Activated CD4-positive, alpha-beta T cell treated with anti-CD3 and anti-CD28 coated beads, Interleukin-2, amount 10 ng/mL, durations not matched to agents 24 days and 14 days (primary cell): ENCODE data around the gene DNAI2. TPM values are rescaled to one million over a fixed set of nuclear protein-coding genes. Genes with fewer than 3 reads are reported as not detected.

ENCODE experiments used
- DNase-seq: peaks from one replicate; pipeline ENCODE4 v3.0.0; 2022
- H3K27ac Mint-ChIP-seq: one replicate; pipeline ENCODE4 v1.8.0; 2022; ENCODE audit warnings: mild to moderate bottlenecking, mixed read lengths
- H3K27me3 Mint-ChIP-seq: one replicate; pipeline ENCODE4 v1.8.0; 2022; ENCODE audit warnings: mixed read lengths
- H3K36me3 Mint-ChIP-seq: one replicate; pipeline ENCODE4 v1.8.0; 2022; ENCODE audit warnings: low read depth, mild to moderate bottlenecking, mixed read lengths
- H3K4me1 Mint-ChIP-seq: one replicate; pipeline ENCODE4 v1.8.0; 2021; ENCODE audit warnings: mixed read lengths
- H3K4me3 Mint-ChIP-seq: one replicate; pipeline ENCODE4 v1.8.0; 2022; ENCODE audit warnings: mild to moderate bottlenecking, moderate library complexity, mixed read lengths
- H3K9me3 Mint-ChIP-seq: one replicate; pipeline ENCODE4 v1.8.0; 2021; ENCODE audit warnings: mixed read lengths
- intact Hi-C: fragments of 100-400 bp; cut with micrococcal nuclease; formaldehyde crosslinking; loops from one replicate; pipeline ENCODE4 v1.15.1; 2023
- total RNA-seq: library from RNA; stranded (reverse); gene quantifications from 2 replicates; pipeline ENCODE4 v1.2.3, GENCODE V29; 2022

Gene DNAI2
- total RNA-seq, 1 donor from 2014 or later = 0.09 TPM

DNA sequence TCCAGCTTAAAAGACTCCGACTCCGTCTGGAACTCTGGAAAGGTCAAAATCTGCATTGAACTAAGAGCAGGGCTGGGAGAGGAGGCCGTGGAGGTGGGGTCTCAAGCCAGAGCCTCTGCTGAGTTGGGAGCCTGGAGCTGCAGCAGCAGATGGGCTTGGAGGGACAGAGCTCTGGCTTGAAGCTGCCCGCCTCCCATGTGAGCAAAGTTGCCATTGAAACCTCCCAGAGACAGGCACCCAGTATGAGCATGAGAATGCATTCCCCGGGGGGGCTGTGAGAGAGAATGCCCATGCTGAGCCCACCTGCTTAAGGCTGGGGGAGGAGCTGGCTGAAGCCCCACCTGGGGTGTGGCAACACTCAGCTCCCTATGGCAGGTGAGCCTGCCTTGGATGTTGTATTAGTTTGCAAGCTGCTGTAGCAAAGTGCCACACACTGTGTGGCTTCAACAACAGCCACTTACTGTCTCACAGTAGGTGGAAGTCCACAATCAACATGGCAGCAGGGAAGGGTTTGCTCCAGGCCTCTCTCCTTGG, 61.6 kb downstream of the DNAI2 start:
- Mint-ChIP-seq H3K4me3 (no peak overlapping the region), H3K36me3 (no peaks in the 10 kb centered on the region), H3K4me1 (peaks cover 7% of the 10 kb centered on the region), H3K9me3 (no peaks in the 10 kb centered on the region), H3K27me3 (peaks cover 5% of the 10 kb centered on the region), H3K27ac (no peak overlapping the region)
- intact Hi-C loops = no loop called here
- no peak for DNase-seq

DNA sequence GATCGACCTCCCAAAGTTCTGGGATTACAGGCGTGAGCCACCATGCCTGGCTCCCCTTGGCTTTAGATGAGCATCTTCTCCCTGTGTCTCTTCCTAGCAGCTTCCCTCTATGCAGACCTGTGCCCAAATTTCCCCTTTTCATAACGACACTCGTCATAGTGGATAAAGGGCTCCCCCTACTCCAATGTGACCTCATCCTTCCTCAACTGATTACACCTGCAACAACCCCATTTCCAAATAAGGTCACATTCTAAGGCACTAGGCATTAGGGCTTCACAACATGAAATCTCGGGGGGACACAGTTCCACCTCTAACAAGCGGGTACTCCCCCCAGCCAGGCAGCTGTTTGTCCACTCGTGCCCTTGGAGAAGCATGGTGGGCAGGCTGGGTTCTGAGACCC, 62.3 kb downstream of the DNAI2 start:
- intact Hi-C loops = no loop called here
- no peak overlapping the region for H3K27ac Mint-ChIP-seq
- no peak for DNase-seq
- no peaks in the 10 kb centered on the region for H3K36me3 Mint-ChIP-seq
- peaks cover 5% of the 10 kb centered on the region for H3K27me3 Mint-ChIP-seq
- H3K4me3 Mint-ChIP-seq = no peak overlapping the region
- peaks cover 7% of the 10 kb centered on the region for H3K4me1 Mint-ChIP-seq
- H3K9me3 Mint-ChIP-seq = no peaks in the 10 kb centered on the region

DNA sequence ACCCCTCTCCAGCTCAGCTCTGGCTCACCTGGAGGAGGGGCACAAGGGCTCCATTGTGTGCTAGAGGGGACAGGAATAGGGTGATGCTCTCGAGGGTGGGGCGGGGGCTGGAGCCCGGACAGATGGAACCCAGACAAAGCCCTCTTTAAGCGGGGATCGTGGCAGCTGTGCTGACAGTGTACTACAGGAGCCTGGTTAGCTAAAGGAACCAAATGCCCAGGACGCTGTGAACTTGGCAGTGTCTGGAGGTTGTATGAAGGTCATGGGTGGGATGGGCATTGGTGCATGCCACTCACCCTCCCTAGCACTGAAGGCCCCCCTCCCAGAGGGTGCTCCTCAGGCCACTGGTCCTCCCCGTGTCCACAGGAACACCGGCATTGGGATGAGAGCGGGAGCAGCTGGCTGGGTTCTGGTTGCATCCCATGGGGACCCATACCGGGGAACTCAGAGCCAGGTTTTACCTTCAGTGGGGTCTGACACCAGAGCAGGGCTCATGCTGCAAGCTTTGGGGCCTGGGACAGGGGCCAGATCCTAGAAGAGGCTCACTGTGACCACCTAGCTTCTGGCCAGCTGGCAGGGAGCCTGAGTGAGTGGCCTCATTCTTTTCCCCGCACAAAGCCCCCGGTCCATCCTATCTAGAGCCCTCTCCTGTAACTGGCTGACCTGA, 63.9 kb downstream of the DNAI2 start:
- Mint-ChIP-seq H3K4me1 (peaks cover 5% of the 10 kb centered on the region), H3K36me3 (no peaks in the 10 kb centered on the region), H3K9me3 (no peaks in the 10 kb centered on the region), H3K27me3 (peaks cover 5% of the 10 kb centered on the region), H3K4me3 (no peak overlapping the region), H3K27ac (no peak overlapping the region)
- intact Hi-C loops = no loop called here
- DNase-seq = no peak

DNA sequence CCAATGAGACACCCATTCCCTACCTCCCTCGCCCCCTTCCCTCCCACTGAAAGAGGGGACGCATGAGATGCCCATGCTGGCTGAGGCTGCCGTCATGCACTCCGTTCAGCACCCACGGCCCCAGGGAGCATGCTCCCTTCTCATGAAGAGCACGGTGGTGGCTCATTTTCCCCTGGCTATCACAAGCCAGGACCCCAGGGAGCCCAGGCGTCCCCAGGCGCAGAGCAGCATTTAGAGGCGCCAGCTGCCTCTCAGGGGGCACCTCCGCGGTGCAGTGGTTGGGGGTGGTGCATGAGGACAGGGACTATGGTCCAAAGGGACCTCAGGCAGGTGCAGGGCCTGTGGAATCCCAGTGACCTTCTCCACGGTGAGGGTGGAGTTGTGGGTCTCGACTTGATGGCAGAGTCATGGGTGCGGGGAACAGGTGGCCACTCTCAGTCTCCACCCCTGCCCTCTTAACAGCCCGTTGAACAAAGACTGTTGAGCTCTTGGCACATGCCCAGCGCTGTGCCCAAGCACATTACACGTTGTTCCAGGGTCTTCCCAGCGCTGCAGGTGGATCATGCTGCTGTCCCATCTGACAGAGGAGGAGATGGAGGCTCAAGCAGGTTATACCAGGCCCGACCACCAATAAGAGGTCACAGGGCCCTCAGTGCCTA, 65.6 kb downstream of the DNAI2 start:
- H3K4me1 Mint-ChIP-seq = peaks cover 1% of the 10 kb centered on the region
- no peaks in the 10 kb centered on the region for H3K9me3 Mint-ChIP-seq
- peaks cover 5% of the 10 kb centered on the region for H3K27me3 Mint-ChIP-seq
- intact Hi-C loops = no loop called here
- no peak for DNase-seq
- no peak overlapping the region for H3K4me3 Mint-ChIP-seq
- no peaks in the 10 kb centered on the region for H3K36me3 Mint-ChIP-seq
- no peak overlapping the region for H3K27ac Mint-ChIP-seq

DNA sequence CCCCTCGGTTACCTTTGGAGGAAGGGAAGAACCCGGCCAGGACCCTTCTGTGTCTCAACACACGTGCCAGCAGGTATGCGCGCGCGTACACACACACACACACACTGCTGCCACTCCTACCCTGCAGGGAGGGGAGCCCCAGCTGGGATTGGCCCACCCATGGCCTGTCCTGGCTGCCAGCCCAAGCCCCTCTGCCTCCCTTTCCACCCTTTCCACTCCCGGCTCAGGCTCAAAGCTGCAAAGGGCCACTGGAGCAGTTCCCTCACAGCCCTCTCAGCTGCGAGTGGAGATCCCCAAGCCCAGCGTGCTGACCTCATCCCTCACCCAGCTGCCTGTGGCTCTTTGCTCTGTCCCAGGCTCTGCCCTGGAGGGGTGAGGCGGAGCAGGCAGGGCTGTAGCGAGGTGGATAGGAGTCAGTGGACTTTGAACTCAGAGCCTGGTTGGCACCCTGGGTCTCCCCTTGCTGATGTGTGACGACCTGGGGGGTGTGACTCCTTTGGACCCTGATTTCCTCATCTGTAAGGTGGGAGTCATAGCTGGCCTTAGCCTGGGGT, 66.5 kb downstream of the DNAI2 start:
- H3K4me3 Mint-ChIP-seq = no peak overlapping the region
- H3K36me3 Mint-ChIP-seq = no peaks in the 10 kb centered on the region
- H3K9me3 Mint-ChIP-seq = no peaks in the 10 kb centered on the region
- no peak for DNase-seq
- H3K27me3 Mint-ChIP-seq = peaks cover 5% of the 10 kb centered on the region
- intact Hi-C loops = no loop called here
- no peak overlapping the region for H3K27ac Mint-ChIP-seq
- peaks cover 1% of the 10 kb centered on the region for H3K4me1 Mint-ChIP-seq

DNA sequence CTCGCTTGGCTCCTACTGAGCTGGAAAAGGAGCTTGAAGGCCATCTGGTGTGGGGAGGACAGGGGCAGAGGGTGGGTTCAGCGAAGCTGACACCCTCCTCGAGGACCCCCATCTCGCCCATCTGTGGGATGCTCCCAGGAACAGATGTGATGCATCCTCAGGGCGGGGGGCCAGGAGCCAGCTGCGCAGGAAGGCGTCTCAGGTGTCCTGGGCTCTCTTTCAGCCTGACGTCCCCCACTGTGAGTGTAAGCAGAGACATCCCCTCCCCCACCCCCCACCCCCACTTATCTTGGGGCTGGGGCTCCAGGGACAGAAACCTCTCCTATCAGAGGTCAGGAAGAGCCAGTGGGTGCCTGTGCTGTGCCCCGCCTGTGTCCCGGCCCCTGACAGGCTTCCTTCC, 68.2 kb downstream of the DNAI2 start:
- Mint-ChIP-seq H3K27ac (no peak overlapping the region), H3K27me3 (peaks cover 1% of the 10 kb centered on the region), H3K36me3 (no peaks in the 10 kb centered on the region), H3K9me3 (no peaks in the 10 kb centered on the region), H3K4me3 (no peak overlapping the region), H3K4me1 (no peaks in the 10 kb centered on the region)
- no peak for DNase-seq
- intact Hi-C loops = no loop called here

DNA sequence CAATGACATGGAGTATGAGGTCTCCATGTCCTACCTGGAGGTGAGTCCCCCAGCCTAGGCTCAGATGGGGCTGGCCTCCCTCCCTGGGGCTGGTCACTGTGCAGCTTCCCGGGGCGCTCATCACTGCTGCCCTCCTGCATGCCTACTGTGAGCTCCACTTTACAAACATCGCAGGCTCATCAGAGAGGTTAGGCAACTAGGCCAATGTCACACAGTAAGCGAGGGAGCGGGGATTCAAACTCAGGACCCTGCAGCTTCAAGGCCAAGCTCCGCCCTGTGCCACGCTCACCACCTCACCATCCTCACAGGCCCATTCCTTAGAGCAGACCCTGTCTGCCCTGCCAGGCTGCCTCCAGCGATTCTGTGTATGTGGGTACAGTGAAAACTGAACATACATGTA, 69.1 kb downstream of the DNAI2 start:
- no peak overlapping the region for H3K27ac Mint-ChIP-seq
- intact Hi-C loops = no loop called here
- DNase-seq = no peak
- H3K9me3 Mint-ChIP-seq = no peaks in the 10 kb centered on the region
- no peaks in the 10 kb centered on the region for H3K4me1 Mint-ChIP-seq
- no peaks in the 10 kb centered on the region for H3K36me3 Mint-ChIP-seq
- peaks cover 3% of the 10 kb centered on the region for H3K27me3 Mint-ChIP-seq
- H3K4me3 Mint-ChIP-seq = no peak overlapping the region

DNA sequence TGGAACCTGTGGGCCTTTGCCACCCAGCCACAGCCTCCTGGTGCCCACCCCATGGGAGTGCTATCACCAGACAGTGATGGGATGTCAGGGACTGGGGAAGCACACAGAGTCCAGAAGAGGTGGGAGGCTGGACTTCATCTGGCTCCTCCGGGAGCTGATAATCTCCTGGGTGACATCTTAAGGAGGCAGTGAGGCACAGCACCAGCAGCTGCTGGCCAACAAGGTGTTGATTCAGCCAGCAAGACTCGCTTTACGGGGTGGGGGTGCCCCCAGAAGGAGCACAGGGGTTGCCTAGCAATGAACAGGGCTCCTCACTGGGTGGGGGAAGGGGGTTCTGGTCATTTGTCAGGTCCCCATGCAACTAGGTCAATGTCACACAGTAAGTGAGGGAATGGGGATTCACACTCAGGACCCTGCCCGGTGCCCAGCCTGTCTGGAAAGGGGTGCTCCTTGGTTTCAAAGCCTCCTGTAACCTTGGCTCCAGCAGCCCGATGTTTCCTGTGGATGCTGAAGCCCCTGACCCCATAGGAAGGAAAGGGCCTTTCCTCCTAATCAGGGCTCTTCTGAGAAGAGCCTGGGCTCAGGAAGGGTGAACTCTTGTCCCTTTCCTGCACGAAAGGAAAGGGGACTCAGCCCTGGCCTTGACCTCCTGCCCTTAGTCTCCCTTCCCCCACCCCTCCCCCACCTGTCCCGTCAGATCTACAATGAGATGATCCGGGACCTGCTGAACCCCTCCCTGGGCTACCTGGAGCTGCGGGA, 69.7 kb downstream of the DNAI2 start:
- Mint-ChIP-seq H3K36me3 (no peaks in the 10 kb centered on the region), H3K9me3 (no peaks in the 10 kb centered on the region), H3K27me3 (peaks cover 6% of the 10 kb centered on the region), H3K4me3 (no peak overlapping the region), H3K27ac (no peak overlapping the region), H3K4me1 (no peaks in the 10 kb centered on the region)
- intact Hi-C loops = no loop called here
- no peak for DNase-seq

DNA sequence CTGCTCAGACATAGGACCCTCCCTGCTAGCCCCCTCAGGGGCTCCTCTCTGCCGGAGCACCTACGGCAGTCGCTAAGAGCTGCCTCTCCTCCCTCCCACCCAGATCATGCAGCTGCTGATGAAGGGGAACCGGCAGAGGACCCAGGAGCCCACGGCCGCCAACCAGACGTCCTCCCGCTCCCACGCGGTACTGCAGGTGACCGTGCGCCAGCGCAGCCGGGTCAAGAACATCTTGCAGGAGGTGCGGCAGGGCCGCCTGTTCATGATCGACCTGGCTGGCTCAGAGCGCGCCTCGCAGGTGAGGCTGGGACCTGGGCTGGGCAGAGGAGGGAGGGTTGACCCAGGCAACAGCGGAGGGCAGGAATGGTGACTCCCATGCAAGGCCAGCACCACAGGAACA, 70.6 kb downstream of the DNAI2 start:
- H3K4me3 Mint-ChIP-seq = no peak overlapping the region
- intact Hi-C loops = no loop called here
- no peak overlapping the region for H3K27ac Mint-ChIP-seq
- no peaks in the 10 kb centered on the region for H3K36me3 Mint-ChIP-seq
- no peaks in the 10 kb centered on the region for H3K9me3 Mint-ChIP-seq
- no peaks in the 10 kb centered on the region for H3K4me1 Mint-ChIP-seq
- DNase-seq = no peak
- H3K27me3 Mint-ChIP-seq = peaks cover 8% of the 10 kb centered on the region

DNA sequence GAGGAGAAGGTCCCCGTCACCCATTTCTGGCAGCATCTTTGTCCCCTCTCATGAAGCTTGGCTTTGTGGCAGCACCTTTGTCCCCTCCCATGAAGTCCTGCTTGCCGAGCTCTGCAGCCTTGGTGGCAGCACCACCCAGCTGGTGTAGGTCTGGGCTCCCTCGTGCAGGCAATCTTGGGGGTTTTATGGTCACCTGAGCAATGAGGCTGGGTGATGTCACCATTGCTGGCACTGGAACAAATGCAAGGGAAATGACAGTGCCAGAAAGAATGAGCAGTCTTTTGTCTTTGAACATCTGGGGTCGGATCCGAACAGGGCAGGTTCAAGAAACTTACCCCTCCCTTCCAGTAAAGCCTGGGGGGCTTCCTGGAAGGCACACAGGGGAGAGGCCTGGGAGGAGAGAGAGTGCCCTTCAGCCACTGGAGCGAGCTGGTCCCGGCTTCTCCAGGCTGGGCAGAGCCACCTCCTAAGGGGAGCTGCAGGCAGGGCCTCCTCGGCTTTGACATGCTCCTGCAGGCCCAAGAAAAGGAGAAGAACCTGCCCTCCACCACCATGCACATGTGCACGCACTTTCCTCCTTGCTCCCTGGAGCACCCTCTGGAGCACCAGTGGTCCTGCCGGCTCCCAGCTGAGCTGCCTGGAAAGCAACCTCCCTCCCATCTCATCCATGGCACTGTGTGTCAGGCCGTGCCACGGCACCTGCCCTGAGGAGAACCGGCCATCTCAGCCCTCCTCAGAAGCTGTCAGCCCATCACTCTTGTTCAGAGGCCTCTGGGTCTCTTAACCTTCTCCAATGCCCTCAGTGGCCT, 71.6 kb downstream of the DNAI2 start:
- Mint-ChIP-seq H3K36me3 (no peaks in the 10 kb centered on the region), H3K27ac (no peak overlapping the region), H3K9me3 (no peaks in the 10 kb centered on the region), H3K27me3 (peaks cover 15% of the 10 kb centered on the region), H3K4me3 (no peak overlapping the region), H3K4me1 (no peaks in the 10 kb centered on the region)
- intact Hi-C loops = no loop called here
- DNase-seq = no peak

DNA sequence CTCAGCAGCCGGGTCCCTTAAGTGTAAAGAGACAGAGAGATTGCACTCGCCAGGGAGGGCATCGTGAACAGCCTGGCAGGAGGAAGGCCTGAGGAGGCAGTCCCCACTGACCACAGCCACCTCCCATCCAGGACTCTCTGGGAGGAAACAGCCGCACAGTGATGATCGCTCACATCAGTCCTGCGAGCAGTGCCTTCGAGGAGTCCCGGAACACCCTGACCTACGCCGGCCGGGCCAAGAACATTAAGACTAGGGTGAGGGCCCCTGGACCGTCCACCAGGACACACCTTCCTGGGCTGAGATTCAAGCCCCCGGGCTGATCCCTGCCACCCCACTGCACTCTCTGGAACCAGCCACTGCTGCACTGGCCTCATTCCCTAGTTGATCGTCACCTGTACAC, 73.6 kb downstream of the DNAI2 start:
- no peak for DNase-seq
- H3K4me3 Mint-ChIP-seq = no peak overlapping the region
- no peaks in the 10 kb centered on the region for H3K36me3 Mint-ChIP-seq
- H3K27ac Mint-ChIP-seq = no peak overlapping the region
- peaks cover 2% of the 10 kb centered on the region for H3K4me1 Mint-ChIP-seq
- intact Hi-C loops = no loop called here
- peaks cover 25% of the 10 kb centered on the region for H3K27me3 Mint-ChIP-seq
- H3K9me3 Mint-ChIP-seq = no peaks in the 10 kb centered on the region

DNA sequence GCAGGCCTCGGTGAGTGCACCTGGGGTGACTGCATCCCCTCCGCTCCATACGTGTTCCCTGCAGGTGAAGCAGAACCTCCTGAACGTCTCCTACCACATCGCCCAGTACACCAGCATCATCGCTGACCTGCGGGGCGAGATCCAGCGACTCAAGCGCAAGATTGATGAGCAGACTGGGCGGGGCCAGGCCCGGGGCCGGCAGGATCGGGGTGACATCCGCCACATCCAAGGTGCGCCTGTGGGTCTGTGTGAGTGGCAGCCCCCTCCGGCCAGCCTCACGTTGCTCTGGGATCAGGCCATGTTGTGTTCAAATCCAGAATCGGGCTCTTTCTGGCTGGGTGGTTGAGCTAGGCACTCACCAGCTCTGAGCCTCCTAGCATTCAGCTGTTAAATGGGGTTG, 75.1 kb downstream of the DNAI2 start:
- Mint-ChIP-seq H3K4me3 (no peak overlapping the region), H3K4me1 (peaks cover 6% of the 10 kb centered on the region), H3K27me3 (peaks cover 40% of the 10 kb centered on the region), H3K27ac (no peak overlapping the region), H3K9me3 (no peaks in the 10 kb centered on the region), H3K36me3 (no peaks in the 10 kb centered on the region)
- intact Hi-C loops = no loop called here
- DNase-seq = no peak

DNA sequence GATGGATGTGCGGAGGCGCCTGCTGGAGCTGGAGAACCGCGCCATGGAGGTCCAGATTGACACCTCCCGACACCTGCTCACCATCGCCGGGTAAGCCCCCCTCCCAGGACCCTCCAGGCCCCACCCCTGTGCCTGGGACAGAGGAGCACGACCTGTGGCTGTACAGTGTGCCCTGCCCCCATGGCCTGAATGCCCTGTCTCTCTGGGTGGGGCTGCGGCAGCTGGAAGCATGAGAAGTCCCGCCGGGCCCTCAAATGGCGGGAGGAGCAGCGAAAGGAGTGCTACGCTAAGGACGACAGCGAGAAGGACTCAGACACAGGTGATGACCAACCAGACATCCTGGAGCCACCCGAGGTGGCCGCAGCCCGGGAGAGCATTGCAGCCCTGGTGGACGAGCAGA, 76.5 kb downstream of the DNAI2 start:
- intact Hi-C loops = no loop called here
- H3K27me3 Mint-ChIP-seq = peaks cover 50% of the 10 kb centered on the region
- H3K27ac Mint-ChIP-seq = no peak overlapping the region
- H3K4me3 Mint-ChIP-seq = no peak overlapping the region
- DNase-seq = no peak
- no peaks in the 10 kb centered on the region for H3K9me3 Mint-ChIP-seq
- peaks cover 7% of the 10 kb centered on the region for H3K4me1 Mint-ChIP-seq
- no peaks in the 10 kb centered on the region for H3K36me3 Mint-ChIP-seq
